ENCODE measurements around the gene SAMD10. TPM values are rescaled to one million over a fixed set of nuclear protein-coding genes. Genes with fewer than 3 reads are reported as not detected.

The SAMD10 gene
- polyA plus RNA-seq, 3 donors = 0.34 to 2.4 (median 0.67) TPM

- H3K9ac ChIP-seq (ENCODE audit: insufficient read depth, low read length, poor library complexity, severe bottlenecking) = no peak overlapping the region
- H3K9me3 ChIP-seq (replicated peaks in 1 of 2; ENCODE audit: control insufficient read depth in 1 of 2, insufficient read depth in 1 of 2, low read length in 2 of 2) = no peaks in the 10 kb centered on the region
- no peak for TF ChIP-seq CTCF (IDR thresholded peaks at IDR 0.05)
- peak in 1 of 3 donors; percentile 6 for DNase-seq
- no peak overlapping the region for H3K4me3 Mint-ChIP-seq
- peaks cover 44% of the 10 kb centered on the region for H3K4me1 Mint-ChIP-seq
- 94% methylated on average over 31 of the region's 35 CpGs for WGBS (ENCODE audit: insufficient coverage)
- peaks cover 44 to 50% of the 10 kb centered on the region in 2 donors for H3K36me3 ChIP-seq (replicated peaks in 1 of 2; ENCODE audit: control insufficient read depth in 1 of 2, insufficient read depth in 2 of 2, low read length in 2 of 2)
- H3K27ac ChIP-seq (ENCODE audit: low read depth in 1 of 2, low read length in 2 of 2) = no peak overlapping the region
- H3K36me3 Mint-ChIP-seq = peaks cover 18 to 37% of the 10 kb centered on the region in 2 donors
- peaks cover 0 to 2% (median 0%) of the 10 kb centered on the region in 7 donors for H3K9me3 Mint-ChIP-seq
- H3K27me3 ChIP-seq (ENCODE audit: control insufficient read depth in 2 of 2, insufficient read depth in 2 of 2, low read length in 2 of 2) = no peaks in the 10 kb centered on the region
- H4K20me1 ChIP-seq (ENCODE audit: insufficient read depth, low read length) = peaks cover 99% of the 10 kb centered on the region
- intact Hi-C loops (cut with micrococcal nuclease) = loop anchor here (5.0 kb wide), 2 partner anchors 37 to 302 kb away; no protein-coding TSS in a partner anchor
- H3K4me2 ChIP-seq (replicated peaks; ENCODE audit: extremely low read depth, low read length, poor library complexity, severe bottlenecking) = no peak overlapping the region
- no peak overlapping the region for H2AFZ ChIP-seq (ENCODE audit: insufficient read depth, low read depth, low read length, poor library complexity, severe bottlenecking)
- H3K79me2 ChIP-seq (ENCODE audit: insufficient read depth, low read length) = peaks cover 73% of the 10 kb centered on the region
- H3K27me3 Mint-ChIP-seq (ENCODE audit: low read depth in 3 of 3) = peaks cover 0 to 2% (median 0%) of the 10 kb centered on the region in 3 donors
- peaks cover 50 to 53% of the 10 kb centered on the region in 2 donors for H3K4me1 ChIP-seq (ENCODE audit: control insufficient read depth in 1 of 2, insufficient read depth in 2 of 2, low read length in 2 of 2)
- no peak overlapping the region for H3K27ac Mint-ChIP-seq
- H3K4me3 ChIP-seq (replicated peaks in 1 of 3; ENCODE audit: low read depth in 2 of 3, low read length in 3 of 3) = no peak overlapping the region
Observed at GRCh38 chr20:63944078-63944941, 35.1 kb downstream of the SAMD10 start.

- H3K9me3 Mint-ChIP-seq = peaks cover 0 to 2% (median 0%) of the 10 kb centered on the region in 7 donors
- Histone ChIP-seq H3K4me2 (replicated peaks; ENCODE audit: extremely low read depth, low read length, poor library complexity, severe bottlenecking) (no peak overlapping the region), H3K4me1 (ENCODE audit: control insufficient read depth in 1 of 2, insufficient read depth in 2 of 2, low read length in 2 of 2) (peaks cover 47 to 53% of the 10 kb centered on the region in 2 donors), H3K27me3 (ENCODE audit: control insufficient read depth in 2 of 2, insufficient read depth in 2 of 2, low read length in 2 of 2) (no peaks in the 10 kb centered on the region), H3K9me3 (replicated peaks in 1 of 2; ENCODE audit: control insufficient read depth in 1 of 2, insufficient read depth in 1 of 2, low read length in 2 of 2) (no peaks in the 10 kb centered on the region), H3K4me3 (replicated peaks in 1 of 3; ENCODE audit: low read depth in 2 of 3, low read length in 3 of 3) (no peak overlapping the region), H3K9ac (ENCODE audit: insufficient read depth, low read length, poor library complexity, severe bottlenecking) (no peak overlapping the region), H3K27ac (ENCODE audit: low read depth in 1 of 2, low read length in 2 of 2) (no peak overlapping the region), H3K79me2 (ENCODE audit: insufficient read depth, low read length) (peaks cover 74% of the 10 kb centered on the region), H3K36me3 (replicated peaks in 1 of 2; ENCODE audit: control insufficient read depth in 1 of 2, insufficient read depth in 2 of 2, low read length in 2 of 2) (peaks cover 44 to 53% of the 10 kb centered on the region in 2 donors), H2AFZ (ENCODE audit: insufficient read depth, low read depth, low read length, poor library complexity, severe bottlenecking) (no peak overlapping the region), H4K20me1 (ENCODE audit: insufficient read depth, low read length) (peaks cover 99% of the 10 kb centered on the region)
- intact Hi-C loops (cut with micrococcal nuclease) = loop anchor here (5.0 kb wide), 2 partner anchors 36 to 301 kb away; no protein-coding TSS in a partner anchor
- no peak for TF ChIP-seq CTCF (IDR thresholded peaks at IDR 0.05)
- H3K4me3 Mint-ChIP-seq = no peak overlapping the region
- H3K4me1 Mint-ChIP-seq = peaks cover 38% of the 10 kb centered on the region
- no peak for DNase-seq
- H3K27ac Mint-ChIP-seq = peak overlapping the region in 1 of 7 donors; percentile 27
- H3K36me3 Mint-ChIP-seq = peaks cover 18 to 37% of the 10 kb centered on the region in 2 donors
- 100% methylated on average over 3 of the region's 3 CpGs for WGBS (ENCODE audit: insufficient coverage)
- peaks cover 0 to 2% (median 0%) of the 10 kb centered on the region in 3 donors for H3K27me3 Mint-ChIP-seq (ENCODE audit: low read depth in 3 of 3)
Observed at GRCh38 chr20:63943808-63944077, 35.7 kb downstream of the SAMD10 start.
